GM19452 (cell line): ENCODE measurements around the gene SCN11A.

Source experiments
- ATAC-seq: cut with Tn5 transposase; IDR thresholded peaks from one replicate; pipeline ENCODE4 v1.9.1; 2021; ENCODE audit not compliant: unreplicated experiment

Gene SCN11A

DNA sequence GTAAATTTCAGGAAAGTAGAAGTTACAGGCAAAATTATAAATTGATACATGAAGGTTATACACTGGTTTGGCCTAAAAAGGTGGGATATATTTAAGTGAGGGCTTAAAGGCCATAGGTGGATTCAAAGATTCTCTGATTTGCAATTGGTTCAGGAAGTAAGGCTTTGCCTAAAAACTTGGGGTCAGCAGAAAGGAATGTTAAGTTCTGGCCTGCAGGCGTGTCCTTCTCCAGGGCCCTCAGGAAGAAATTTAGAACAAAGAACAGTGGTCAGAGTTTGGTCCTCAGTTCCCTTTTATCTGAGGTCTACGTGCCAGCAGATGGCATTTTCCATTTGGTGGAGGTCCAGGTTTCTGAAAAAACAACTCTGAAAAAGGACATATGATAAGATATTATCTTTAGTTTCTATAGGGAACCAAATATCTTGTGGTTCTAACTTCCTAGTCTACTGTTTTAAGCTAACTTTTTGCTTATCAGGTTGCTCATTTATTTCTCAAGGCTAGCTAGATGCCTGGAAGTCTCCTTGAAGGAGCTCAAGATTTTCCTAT lies 40.5 kb downstream of the SCN11A start:
- ATAC-seq, result no peak

- ATAC-seq, result no peak
Observed at GRCh38 chr3:39005295-39005694, 46.4 kb downstream of the SCN11A start.
